GM12878 (cell line): ENCODE data around the gene MGLL.

ENCODE experiments used
- IKZF1 ChIP-seq: fragments of 450-650 bp; conservative IDR thresholded peaks from 2 replicates; pipeline ENCODE4 v1.6.1; 2017; ENCODE audit warnings: antibody characterized with exemption, mild to moderate bottlenecking
- POLR2A ChIP-seq: IDR thresholded peaks from 2 replicates; pipeline ENCODE4 v1.6.1; 2011; ENCODE audit warnings: low read depth, mild to moderate bottlenecking, low read length
- SREBF1 ChIP-seq: IDR thresholded peaks from 2 replicates; pipeline ENCODE4 v1.6.1; 2012; ENCODE audit warnings: mild to moderate bottlenecking, low read length
- TF ChIP-seq, protein P1 (sequence below), 3 experiments: IDR thresholded peaks in 2 of 3; conservative IDR thresholded peaks in 1 of 3; 2 replicates each; pipeline ENCODE4 v1.5.1; 2011; ENCODE audit warnings: low read depth in 3 of 3, low read length in 3 of 3, mild to moderate bottlenecking in 3 of 3, control low read depth in 2 of 3, moderate library complexity in 2 of 3, inconsistent platforms in 1 of 3, mixed read lengths in 1 of 3; ENCODE audit not compliant: control insufficient read depth in 2 of 3, insufficient read depth in 1 of 3; ENCODE audit errors: extremely low read depth in 1 of 3
- TF ChIP-seq, protein P2 (sequence below): IDR thresholded peaks from 2 replicates; pipeline ENCODE4 v1.6.1; 2011; ENCODE audit warnings: borderline replicate concordance, low read depth, mild to moderate bottlenecking, moderate library complexity, mixed read lengths, low read length; ENCODE audit not compliant: insufficient read depth; ENCODE audit errors: extremely low read length
- TF ChIP-seq, protein P3 (sequence below): fragments of 450-650 bp; IDR thresholded peaks from 2 replicates; pipeline ENCODE4 v1.6.1; 2017; ENCODE audit warnings: mild to moderate bottlenecking, moderate library complexity
- TF ChIP-seq, protein P4 (sequence below): IDR thresholded peaks from 2 replicates; pipeline ENCODE4 v1.6.1; 2011; ENCODE audit warnings: low read depth, low read length, improper control_type of control experiment, borderline replicate concordance
- TF ChIP-seq, protein P5 (sequence below): fragments of 450-650 bp; IDR thresholded peaks from 2 replicates; pipeline ENCODE4 v1.6.1; 2016; ENCODE audit warnings: mild to moderate bottlenecking
- TF ChIP-seq, protein P6 (sequence below): IDR thresholded peaks from 2 replicates; pipeline ENCODE4 v1.6.1; 2012; ENCODE audit warnings: low read depth, low read length, improper control_type of control experiment

DNA sequence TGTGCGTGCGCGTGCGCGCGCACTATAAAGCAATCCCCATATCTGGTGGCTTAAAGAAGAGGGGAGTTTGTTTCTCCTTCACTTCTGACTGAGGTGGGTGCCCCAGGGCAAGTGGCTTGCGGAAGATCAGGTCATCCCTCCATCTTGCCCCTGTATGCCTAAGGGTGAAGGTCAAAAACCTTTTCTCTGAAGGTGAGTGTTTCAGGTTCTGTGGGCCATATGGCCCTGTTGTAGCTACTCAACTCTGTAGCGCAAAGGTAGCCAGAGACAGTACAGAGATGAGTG, 144.1 kb downstream of the MGLL start:
- TF ChIP-seq POLR2A (no peak), SREBF1 (no peak), IKZF1 (no peak)
- TF ChIP-seq, protein P1, sequence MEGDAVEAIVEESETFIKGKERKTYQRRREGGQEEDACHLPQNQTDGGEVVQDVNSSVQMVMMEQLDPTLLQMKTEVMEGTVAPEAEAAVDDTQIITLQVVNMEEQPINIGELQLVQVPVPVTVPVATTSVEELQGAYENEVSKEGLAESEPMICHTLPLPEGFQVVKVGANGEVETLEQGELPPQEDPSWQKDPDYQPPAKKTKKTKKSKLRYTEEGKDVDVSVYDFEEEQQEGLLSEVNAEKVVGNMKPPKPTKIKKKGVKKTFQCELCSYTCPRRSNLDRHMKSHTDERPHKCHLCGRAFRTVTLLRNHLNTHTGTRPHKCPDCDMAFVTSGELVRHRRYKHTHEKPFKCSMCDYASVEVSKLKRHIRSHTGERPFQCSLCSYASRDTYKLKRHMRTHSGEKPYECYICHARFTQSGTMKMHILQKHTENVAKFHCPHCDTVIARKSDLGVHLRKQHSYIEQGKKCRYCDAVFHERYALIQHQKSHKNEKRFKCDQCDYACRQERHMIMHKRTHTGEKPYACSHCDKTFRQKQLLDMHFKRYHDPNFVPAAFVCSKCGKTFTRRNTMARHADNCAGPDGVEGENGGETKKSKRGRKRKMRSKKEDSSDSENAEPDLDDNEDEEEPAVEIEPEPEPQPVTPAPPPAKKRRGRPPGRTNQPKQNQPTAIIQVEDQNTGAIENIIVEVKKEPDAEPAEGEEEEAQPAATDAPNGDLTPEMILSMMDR (IDR thresholded peaks at IDR 0.05 in 2 of 3, conservative IDR thresholded peaks at IDR 0.05 in 1 of 3; ENCODE audit: control insufficient read depth in 2 of 3, extremely low read depth in 1 of 3, insufficient read depth in 1 of 3, low read depth in 3 of 3, low read length in 3 of 3), result no peak
- TF ChIP-seq, protein P2, sequence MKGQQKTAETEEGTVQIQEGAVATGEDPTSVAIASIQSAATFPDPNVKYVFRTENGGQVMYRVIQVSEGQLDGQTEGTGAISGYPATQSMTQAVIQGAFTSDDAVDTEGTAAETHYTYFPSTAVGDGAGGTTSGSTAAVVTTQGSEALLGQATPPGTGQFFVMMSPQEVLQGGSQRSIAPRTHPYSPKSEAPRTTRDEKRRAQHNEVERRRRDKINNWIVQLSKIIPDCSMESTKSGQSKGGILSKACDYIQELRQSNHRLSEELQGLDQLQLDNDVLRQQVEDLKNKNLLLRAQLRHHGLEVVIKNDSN, result no peak
- TF ChIP-seq, protein P3, sequence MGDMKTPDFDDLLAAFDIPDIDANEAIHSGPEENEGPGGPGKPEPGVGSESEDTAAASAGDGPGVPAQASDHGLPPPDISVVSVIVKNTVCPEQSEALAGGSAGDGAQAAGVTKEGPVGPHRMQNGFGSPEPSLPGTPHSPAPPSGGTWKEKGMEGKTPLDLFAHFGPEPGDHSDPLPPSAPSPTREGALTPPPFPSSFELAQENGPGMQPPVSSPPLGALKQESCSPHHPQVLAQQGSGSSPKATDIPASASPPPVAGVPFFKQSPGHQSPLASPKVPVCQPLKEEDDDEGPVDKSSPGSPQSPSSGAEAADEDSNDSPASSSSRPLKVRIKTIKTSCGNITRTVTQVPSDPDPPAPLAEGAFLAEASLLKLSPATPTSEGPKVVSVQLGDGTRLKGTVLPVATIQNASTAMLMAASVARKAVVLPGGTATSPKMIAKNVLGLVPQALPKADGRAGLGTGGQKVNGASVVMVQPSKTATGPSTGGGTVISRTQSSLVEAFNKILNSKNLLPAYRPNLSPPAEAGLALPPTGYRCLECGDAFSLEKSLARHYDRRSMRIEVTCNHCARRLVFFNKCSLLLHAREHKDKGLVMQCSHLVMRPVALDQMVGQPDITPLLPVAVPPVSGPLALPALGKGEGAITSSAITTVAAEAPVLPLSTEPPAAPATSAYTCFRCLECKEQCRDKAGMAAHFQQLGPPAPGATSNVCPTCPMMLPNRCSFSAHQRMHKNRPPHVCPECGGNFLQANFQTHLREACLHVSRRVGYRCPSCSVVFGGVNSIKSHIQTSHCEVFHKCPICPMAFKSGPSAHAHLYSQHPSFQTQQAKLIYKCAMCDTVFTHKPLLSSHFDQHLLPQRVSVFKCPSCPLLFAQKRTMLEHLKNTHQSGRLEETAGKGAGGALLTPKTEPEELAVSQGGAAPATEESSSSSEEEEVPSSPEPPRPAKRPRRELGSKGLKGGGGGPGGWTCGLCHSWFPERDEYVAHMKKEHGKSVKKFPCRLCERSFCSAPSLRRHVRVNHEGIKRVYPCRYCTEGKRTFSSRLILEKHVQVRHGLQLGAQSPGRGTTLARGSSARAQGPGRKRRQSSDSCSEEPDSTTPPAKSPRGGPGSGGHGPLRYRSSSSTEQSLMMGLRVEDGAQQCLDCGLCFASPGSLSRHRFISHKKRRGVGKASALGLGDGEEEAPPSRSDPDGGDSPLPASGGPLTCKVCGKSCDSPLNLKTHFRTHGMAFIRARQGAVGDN, result no peak
- TF ChIP-seq, protein P4, sequence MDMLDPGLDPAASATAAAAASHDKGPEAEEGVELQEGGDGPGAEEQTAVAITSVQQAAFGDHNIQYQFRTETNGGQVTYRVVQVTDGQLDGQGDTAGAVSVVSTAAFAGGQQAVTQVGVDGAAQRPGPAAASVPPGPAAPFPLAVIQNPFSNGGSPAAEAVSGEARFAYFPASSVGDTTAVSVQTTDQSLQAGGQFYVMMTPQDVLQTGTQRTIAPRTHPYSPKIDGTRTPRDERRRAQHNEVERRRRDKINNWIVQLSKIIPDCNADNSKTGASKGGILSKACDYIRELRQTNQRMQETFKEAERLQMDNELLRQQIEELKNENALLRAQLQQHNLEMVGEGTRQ, result no peak
- TF ChIP-seq, protein P5, sequence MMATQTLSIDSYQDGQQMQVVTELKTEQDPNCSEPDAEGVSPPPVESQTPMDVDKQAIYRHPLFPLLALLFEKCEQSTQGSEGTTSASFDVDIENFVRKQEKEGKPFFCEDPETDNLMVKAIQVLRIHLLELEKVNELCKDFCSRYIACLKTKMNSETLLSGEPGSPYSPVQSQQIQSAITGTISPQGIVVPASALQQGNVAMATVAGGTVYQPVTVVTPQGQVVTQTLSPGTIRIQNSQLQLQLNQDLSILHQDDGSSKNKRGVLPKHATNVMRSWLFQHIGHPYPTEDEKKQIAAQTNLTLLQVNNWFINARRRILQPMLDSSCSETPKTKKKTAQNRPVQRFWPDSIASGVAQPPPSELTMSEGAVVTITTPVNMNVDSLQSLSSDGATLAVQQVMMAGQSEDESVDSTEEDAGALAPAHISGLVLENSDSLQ, result no peak
- TF ChIP-seq, protein P6, sequence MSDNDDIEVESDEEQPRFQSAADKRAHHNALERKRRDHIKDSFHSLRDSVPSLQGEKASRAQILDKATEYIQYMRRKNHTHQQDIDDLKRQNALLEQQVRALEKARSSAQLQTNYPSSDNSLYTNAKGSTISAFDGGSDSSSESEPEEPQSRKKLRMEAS, result no peak
